HG03442 (cell line): Measurements from ENCODE around the gene RNF41.
A peak's percentile ranks its signal among the peaks of the same experiment; 100 is the strongest.
"Not testable (repeated sequence)": the region's sequence is repeated elsewhere in the genome, so short reads cannot be mapped to it uniquely, and the experiment has no call there.

ENCODE experiments used
- ATAC-seq: cut with Tn5 transposase; IDR thresholded peaks from one replicate; pipeline ENCODE4 v1.9.1; 2021; ENCODE audit warnings: mild to moderate bottlenecking, moderate library complexity; ENCODE audit not compliant: unreplicated experiment

The RNF41 gene

DNA sequence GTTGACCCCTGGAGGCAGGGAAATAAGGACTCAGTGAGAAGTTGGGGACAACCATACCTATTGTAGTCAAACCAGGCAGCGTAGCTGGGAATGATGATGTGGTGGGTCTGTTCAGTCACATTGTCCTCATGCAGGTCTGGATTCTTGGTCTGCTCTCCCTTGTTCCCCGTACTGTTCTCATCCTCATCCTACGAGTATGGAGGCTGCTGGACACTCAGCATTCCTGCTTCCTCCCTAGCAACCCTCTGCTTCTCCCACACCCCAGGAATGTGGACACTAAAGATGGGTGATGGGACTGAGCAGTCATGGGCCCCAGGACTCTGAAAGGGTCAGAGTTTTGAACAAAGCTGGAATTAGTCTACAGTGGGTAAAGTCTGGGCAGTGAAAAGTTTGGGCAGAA lies 43.4 kb downstream of the RNF41 start:
- ATAC-seq, result no peak

DNA sequence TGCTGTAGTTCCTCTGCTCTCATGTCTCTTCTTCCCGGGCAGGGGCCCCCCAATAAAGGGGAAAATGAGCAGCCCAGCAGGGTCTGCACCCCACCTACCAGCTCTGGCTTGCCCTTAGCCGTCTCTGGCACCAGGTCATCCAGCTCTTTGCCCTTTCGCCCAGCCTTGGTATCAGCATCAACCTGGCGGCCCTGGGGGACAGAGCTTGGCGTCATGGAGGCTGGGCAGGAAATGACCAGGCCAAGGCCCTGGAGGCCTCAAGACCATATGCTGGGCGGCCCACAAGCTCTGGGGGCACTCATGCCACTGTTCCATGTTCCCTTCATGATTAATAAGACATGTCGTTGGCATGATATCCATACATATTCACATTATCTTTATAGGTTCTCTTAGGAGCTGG lies 48.9 kb downstream of the RNF41 start:
- no peak for ATAC-seq

DNA sequence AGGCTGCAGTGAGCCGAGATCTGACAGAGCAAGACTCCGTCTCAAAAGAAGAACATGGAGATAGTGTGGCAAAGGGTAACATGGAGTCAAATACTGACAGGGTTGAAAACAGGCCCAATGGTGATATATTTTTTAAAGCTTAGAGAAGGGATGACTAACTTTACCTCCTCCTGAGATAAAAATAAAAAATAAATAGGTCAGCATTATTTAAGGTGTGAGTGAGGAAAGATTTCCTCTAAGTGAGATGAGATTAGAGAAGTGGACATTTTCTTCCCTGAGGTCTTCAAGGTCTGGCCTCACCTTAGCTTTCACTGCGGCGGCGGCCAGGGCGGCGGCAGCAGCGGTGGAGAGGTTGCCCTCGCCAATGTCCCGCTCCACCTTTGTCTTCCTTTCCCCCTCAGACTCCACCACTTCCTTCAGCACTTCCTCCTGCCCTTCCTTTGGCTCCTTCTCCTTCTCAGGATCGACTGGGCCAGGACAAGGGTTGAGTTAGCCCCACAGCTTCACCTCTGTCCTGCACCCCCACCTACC lies 52.4 kb downstream of the RNF41 start:
- no peak for ATAC-seq

DNA sequence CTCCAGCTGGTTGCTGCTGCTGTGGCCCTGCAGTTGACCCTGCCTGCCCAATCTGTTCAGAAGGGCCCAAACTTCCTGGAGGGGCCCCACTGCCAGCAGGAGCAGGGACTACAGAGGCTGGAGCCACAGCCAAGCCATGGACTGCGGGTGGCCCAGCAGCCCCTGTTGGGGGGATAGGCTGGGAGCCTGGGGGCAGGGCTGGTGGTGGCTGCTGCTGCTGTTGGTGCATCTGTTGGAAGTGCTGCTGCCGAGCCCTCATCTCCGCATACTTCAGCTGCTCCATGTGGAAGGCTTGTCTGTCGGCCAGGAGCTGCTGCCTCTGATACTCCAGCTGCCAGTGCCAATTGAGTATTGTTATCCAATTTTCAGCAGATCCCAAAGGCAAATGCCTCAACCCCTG lies 56.4 kb downstream of the RNF41 start:
- ATAC-seq, result no peak

DNA sequence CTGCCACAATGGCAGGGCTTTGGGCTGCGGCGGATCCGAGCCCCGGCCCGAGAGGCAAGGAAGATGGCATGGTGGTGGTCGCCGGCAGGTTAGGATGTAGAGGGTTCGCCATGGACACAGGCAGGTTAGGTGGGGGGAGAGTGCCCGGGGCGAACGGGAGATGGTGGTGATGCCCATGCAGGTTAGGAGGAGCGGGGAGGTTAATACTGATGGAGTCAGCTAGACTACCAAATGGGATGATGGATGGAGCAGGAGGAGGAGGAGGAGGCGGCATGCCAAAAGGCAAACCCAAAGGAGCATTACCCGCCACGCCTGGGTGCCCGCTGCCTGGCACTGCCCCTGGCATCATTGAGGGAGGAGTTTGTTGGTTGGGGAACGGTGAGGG lies 57.4 kb downstream of the RNF41 start:
- no peak for ATAC-seq

DNA sequence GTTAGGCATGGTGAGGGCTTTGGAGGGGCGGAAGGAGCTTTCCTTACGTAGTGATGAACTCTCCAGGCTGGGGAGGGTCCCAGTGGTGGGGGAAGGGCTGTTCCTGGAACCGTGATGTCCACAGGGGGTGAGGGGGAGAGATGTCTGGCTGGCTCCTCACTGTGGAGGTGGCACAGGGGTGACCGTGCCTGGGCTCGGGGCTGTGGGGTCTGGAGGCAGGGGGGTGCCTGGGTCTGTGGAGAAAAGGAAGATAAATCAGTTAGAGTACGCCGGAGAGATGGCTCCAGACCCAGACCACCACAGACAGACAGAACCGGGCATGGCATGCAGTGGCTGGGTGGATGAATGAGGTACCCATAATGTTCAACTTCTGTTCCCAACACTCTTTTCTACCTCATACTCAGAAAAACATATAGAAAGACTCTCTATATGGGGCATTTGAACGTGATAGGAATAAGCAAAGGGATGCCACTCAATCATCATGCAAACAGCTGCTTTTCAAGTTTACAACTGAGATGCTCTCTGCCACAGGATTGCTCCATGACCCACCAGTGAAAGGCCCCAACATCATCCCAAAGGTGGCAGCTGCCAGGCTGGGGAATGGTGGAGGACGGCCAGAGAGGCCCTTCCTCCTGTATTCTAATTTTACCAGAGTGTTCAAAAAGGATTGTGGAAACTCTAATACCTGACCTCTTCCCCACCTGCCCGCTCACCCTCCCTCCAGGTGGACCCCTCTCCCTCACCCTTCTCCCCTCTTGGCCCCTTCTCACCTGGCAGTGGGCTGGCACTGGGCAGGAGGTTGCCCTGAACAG lies 58.0 kb downstream of the RNF41 start:
- no peak for ATAC-seq

DNA sequence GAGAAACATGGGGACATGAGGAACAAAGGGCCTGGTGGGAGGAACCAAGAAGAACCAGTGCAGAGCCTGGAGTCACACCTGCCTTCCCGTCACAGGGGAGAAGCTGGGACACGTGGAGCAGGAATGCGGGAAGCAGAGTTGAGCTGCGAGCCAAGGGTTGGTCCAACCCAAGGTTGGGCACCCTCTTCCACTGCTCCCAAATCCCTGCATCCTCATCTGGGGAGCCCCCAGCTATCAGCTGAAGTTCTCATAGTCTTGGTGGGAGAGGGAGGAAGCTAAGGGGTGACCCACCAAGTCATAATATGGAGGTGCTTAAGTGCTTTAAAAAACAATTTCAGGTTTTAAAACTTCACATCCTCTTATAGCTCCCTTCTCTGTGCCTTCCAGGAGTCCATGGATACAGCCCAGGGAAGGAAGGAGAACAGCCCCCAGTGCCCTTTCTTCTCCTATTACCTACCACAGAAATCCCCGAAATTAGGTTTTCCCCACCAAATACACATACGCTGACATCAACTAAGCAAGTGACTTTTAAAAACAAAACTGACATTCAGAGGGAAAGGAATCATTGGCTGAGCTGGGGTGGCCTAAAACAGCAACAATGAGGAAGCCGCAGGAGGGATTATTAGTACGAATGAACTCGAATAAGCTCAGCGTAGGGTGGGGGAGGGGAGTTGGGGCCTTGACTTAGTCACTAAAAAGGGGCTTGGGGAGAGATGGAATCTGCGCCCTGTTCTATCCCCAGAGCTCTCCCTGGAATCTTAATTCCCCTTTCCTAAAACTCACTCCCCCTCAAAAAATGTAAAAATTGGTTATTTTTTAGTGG lies 59.0 kb downstream of the RNF41 start:
- no peak for ATAC-seq

DNA sequence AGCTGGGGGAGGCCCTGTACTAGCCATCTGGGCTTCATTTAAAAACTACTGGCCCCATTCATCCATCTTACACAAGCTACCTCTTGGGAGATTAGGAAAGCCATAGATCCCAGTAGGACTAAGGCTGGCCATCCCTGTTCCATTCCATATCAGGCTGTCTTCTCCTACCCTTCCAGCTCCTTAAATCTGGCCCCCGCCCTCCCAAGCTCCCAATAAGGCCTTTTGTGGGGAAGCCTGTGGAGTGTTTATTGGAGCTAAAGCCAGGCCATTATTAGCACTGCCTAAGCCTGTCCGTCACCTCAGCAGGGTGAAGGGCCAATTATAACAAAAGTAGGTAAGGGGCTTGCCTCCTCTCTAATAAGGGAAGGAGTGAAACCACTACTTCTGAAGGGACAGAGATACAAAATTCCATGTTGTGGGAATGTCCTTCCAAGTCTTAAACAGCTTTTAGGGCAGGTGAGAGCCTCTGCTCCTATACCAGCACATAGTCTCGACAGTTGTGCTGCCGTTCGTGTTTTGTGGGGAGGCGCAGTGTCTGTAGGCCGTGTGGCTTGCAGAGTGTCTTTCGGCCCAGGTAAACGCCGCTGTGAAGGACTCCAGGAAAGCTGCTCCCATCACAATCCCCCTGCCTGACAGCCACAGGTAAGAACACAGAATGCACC lies 59.9 kb downstream of the RNF41 start:
- ATAC-seq, result no peak

DNA sequence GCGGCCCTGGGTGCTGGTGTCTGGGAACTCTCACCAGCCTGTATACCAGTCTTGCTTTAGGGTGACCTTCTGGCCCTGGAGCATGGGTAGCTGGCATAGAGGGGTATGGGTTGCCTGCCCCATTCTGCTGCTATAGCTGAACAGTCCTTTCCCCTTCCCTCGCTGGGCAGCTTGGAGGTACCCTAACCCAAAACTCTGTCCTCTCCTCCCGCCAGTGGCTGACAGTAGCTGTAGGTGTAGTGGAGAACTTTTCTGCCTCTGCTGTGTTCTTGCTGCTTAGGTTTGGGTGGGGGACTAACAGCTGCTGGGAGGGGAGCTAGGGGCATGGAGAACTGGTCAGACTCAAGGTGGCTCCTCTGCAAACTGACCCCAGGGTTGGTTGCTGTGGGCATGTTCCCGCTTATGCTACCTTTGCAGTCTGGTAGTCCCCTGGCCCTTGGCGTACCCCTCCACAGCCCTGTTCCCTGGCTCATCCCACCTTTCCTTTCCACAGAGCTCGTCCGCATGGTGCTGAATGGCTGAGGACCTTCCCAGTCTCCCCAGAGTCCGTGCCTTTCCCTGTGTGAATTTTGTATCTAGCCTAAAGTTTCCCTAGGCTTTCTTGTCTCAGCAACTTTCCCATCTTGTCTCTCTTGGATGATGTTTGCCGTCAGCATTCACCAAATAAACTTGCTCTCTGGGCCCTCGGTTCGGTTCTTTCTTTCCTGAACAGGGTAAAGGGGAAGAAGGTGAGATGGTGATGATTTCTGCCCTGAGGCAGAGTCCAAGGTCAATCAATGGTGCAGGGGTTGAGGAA lies 60.6 kb downstream of the RNF41 start:
- ATAC-seq, result no peak

DNA sequence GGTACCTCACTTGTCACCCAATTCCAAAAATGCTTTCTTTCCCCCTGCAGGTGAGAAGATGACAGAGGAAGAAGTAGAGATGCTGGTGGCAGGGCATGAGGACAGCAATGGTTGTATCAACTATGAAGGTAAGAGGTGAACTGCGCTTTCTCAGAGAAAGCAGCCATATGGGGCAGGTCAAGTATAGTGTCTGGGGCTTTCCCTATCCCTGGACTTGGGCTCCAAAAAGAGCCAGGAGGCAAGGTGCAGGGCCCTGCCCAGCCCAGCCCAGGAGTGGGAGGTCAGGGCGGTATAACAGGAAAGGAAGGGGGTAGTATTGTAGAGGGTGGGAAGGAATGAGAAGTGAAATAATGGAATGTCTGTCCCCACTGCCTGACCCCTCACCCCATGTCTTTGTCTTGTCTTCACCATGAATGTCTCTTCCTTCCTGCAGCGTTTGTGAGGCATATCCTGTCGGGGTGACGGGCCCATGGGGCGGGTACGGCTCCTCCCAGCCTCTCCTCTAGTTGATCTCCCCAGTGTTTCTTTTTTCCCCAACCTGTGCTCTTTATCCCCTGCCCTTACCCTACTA lies 61.4 kb downstream of the RNF41 start:
- ATAC-seq, result no peak

DNA sequence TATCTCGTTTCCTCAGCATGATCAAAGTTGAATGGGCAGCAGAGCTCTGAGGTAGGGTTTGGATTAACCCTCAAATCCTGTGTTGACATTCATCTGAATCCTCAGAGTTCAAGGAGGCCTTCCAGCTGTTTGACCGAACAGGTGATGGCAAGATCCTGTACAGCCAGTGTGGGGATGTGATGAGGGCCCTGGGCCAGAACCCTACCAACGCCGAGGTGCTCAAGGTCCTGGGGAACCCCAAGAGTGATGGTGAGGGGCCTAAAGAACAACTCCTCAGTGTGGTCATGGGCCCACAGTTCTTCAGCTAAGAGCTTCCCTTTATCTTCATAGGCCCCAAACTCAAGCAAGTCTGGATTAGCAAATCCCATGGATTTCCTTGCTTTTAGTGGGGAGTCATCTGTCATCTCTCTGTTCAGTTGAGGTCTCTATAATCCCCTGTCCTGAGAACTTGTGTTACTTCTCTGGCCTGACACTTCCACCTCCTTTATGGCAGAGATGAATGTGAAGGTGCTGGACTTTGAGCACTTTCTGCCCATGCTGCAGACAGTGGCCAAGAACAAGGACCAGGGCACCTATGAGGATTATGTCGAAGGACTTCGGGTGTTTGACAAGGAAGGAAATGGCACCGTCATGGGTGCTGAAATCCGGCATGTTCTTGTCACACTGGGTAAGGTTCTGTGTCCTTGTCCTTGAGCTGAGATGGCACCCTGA lies 62.1 kb downstream of the RNF41 start:
- ATAC-seq, result no peak

DNA sequence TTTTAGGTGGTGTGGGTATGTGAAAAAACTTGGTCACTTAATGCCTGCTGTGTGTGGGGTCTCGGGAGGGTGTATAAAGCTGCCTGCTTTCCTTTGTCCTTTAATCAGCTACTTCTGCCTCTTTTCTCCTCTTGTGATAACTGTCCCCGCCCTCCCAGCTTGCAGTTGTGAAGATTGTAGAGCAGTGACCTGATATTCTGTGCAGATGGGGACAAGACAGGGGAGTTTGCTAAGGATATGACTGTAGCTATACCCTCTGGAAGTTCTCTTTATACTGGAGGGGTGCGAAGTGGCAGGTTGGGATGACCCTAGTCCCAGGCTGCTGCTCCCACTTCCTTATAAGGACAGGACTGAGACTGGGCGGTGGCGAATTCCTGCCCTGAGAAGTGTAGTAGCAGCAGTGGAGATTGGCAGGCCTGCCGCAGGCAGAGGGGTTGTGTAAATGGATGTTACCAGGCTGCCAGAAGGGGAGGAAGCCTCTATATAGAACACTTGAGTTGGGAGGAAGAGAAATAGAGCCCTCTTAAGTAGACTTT lies 62.7 kb downstream of the RNF41 start:
- ATAC-seq, result no peak

DNA sequence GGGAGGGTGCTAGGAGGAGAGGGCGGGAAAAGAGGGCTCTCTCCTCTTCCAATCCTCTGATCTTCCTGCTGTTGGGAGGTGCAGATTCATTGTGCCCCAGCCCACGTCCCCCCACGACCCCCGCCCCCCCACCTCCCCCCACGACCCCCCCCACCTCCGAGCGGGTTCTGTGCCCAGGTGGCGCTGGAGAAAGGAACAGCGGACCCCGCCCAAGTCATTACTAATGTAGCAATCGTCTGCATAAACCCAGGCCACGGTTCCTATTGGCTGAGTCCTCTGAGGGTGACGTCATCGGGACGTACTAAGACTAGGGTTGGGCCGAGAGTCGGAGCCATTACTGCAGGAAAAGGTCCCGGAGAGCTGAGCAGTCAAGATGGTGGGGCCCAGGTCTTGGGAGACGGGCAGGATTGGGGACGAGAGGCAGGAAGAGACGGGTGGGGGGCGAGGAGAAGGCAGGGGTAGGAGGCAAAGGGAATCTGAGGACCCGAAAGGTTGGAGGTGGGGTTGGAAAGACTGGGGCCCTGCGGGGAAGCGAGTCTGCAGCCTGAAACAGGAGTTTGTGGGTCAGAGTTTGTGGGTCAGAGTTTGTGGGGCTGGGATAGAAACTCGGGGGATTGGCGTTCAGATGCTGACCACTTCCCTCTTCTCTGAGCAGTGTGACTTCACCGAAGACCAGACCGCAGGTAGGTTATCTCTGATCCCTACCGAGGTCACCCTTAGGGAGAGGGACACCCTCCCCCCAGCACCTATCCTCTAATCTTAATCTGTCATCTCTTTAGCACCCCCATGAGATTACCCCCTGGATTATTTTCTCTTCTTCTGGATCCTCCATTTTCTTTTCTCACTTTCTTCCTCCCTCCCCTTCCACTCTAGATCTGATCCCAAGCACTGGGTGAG lies 63.4 kb downstream of the RNF41 start, which contains the start of gene MYL6:
Gene MYL6 (plus strand): TSS at position 331 of the 897 bp plus-strand sequence. CDS start 43 bp downstream, at position 374.
- ATAC-seq, result peak; percentile 79

DNA sequence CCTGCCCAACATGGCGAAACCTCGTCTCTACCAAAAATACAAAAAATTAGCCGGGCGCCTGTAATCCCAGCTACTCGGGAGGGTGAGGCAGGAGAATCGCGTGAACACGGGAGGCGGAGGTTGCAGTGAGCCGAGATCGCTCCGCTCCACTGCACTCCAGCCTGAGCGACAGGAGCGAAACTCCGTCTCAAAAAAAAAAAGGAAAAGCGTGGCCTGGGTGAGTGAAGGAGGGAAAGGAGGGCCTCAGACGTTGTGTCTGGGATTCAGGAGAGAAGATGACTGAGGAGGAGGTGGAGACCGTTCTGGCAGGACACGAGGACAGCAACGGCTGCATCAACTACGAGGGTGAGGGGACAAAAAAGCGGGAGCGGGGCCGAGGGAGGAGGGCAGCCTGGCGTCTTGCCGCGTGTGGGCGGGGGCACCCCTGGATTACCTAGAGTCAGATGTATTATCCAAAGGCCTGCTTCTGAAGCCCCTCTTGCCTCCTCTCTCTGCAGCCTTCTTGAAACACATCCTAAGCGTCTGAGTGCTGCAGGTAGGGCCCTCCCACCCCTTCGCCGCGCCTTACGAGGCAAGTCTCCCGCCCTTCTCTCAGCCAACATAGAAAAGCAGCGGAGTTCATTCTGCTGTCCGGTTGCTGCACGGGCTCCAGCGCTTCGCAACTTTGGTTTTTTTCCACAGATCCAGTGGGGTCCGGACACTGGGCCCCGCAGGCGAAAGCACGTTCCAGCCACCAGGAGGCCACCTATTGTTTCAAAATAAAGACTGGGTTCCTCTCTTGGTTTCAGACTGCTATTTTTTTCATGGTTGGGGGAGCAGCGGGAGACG lies 64.3 kb downstream of the RNF41 start:
- peak; percentile 35 for ATAC-seq

DNA sequence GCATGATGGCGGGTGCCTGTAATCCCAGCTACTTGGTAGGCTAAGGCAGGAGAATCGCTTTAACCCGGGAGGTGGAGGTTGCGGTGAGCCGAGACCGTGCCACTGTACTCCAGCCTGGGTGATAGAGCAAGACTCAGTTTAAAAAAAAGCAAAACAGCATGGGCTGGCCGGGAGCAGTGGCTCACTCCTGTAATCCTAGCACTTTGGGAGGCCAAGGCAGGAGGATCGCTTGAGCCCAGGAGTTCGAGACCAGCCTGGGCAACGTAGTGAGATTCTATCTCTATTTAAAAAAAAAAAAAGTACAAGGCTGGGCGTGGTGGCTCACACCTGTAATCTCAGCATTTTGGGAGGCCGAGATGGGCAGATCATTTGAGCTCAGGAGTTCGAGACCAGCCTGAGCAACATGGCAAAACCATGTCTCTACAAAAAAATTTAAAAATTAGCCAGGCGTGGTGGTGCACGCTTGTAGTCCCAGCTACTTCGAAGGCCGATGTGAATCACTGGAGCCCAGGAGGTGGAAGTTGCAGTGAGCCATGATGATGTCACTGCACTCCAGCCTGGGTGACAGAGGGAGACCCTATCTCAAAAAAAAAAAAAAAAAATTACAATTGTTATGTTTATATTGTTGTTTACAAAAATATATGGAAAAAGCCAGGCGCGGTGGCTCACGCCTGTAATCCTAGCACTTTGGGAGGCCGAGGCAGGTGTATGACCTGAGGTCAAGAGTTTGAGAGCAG lies 65.1 kb downstream of the RNF41 start:
- not testable (repeated sequence) for ATAC-seq

DNA sequence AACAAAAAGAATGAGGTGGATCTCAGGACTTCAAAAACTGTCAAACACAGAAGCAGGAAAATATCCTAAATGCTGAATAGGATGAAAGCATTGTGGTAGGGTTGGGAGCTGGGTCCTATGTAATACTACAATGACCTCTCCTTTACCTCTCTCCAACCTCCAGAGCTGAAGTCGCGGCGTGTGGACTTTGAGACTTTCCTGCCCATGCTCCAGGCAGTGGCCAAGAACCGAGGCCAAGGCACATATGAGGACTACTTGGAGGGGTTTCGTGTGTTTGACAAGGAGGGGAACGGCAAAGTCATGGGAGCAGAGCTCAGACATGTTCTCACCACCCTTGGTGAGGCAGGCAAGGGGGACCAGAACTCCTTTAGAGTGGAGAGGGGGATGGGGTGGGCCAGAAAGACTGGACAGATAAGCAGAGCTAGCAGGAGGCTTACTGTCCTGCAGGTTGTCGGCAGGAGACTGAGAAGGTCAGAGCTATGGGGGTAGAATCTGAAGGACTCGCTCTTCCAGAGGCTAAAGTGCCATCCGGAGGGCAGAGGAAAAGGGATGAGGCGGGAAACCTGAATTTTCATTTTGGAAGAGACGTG lies 66.4 kb downstream of the RNF41 start:
- no peak for ATAC-seq
